Coronary artery (tissue), 2 donors: ENCODE data around the gene EMILIN2.

Experiments
- DNase-seq: peaks from one replicate; pipeline ENCODE4 v3.0.0-alpha.2; 2017; ENCODE audit warnings: low spot score
- H3K27ac ChIP-seq, 2 donors: fragments of 200-600 bp; sonication (generic); one replicate each; pipeline ENCODE4 v1.5.1; 2016 to 2019
- H3K4me3 ChIP-seq: fragments of 200-600 bp; sonication (generic); 2 replicates; pipeline ENCODE4 v1.5.1; 2016; ENCODE audit warnings: mild to moderate bottlenecking, moderate library complexity
- TF ChIP-seq, protein P1 (sequence below): fragments of 200-600 bp; sonication (generic); IDR thresholded peaks from one replicate; pipeline ENCODE4 v1.5.1; 2019; ENCODE audit warnings: antibody characterized with exemption

Gene EMILIN2

DNA sequence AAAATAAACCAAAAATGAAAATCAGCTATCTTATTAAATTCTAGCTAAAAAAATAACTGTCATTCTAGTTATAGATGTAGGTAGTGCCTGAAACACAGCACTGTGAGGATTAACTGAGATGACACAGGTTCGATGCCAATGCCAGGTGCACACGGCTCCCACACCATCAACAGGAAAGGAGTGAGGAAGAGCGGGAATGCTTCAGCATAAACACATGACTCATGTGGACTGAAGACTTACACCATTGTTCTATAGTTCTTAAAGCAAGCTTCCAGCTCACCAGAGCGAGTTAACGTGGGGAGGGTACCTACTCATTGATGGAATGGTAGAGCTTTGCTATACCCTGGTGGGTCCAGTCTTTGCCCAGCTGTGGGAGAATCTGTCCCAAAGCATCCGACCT lies 76.7 kb downstream of the EMILIN2 start:
- TF ChIP-seq, protein P1, sequence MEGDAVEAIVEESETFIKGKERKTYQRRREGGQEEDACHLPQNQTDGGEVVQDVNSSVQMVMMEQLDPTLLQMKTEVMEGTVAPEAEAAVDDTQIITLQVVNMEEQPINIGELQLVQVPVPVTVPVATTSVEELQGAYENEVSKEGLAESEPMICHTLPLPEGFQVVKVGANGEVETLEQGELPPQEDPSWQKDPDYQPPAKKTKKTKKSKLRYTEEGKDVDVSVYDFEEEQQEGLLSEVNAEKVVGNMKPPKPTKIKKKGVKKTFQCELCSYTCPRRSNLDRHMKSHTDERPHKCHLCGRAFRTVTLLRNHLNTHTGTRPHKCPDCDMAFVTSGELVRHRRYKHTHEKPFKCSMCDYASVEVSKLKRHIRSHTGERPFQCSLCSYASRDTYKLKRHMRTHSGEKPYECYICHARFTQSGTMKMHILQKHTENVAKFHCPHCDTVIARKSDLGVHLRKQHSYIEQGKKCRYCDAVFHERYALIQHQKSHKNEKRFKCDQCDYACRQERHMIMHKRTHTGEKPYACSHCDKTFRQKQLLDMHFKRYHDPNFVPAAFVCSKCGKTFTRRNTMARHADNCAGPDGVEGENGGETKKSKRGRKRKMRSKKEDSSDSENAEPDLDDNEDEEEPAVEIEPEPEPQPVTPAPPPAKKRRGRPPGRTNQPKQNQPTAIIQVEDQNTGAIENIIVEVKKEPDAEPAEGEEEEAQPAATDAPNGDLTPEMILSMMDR = no peak
- no peak overlapping the region for H3K4me3 ChIP-seq
- no peak overlapping the region for H3K27ac ChIP-seq
- no peak for DNase-seq

DNA sequence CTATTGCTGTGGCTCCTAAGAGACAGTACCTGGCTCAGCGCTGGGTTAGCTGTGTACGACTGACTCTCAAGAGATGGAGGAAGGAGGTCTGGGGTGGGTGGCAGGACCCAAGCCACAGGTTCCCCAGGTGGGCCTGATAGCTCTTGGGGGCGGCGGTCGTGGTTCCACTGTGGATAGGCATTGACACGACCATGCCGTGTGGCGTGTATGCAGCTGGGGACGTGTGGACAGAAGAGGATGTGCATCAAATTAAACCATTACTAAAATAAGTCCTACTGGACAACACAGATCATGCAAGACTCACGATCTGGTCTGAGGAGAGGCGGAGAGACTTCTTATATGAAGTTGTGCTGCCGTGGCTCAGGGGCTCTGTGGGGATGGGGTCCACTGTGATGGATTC lies 78.1 kb downstream of the EMILIN2 start:
- TF ChIP-seq, protein P1 = no peak
- no peak overlapping the region for H3K4me3 ChIP-seq
- DNase-seq = peak; percentile 47
- H3K27ac ChIP-seq = no peak overlapping the region

DNA sequence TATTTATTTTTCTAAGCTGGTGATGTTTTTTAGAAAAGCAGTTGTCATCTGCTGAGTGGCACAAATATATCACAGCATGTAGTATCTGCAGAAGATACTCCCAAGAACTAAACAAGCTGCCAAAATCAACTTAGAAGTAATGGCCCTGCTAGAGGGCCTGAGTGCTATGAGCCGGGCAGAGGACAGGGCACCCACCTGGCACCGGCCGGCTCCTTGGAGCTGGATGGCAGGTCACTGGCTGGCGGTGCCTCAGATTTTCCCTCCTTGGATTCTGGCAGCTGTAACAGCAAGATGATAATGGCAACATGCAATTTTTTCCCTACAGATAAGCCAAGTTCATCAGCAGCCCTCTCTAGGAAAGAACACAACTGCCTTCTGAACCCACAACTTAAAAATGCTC lies 79.7 kb downstream of the EMILIN2 start:
- TF ChIP-seq, protein P1 = no peak
- no peak for DNase-seq
- Histone ChIP-seq H3K4me3 (no peak overlapping the region), H3K27ac (no peak overlapping the region)

DNA sequence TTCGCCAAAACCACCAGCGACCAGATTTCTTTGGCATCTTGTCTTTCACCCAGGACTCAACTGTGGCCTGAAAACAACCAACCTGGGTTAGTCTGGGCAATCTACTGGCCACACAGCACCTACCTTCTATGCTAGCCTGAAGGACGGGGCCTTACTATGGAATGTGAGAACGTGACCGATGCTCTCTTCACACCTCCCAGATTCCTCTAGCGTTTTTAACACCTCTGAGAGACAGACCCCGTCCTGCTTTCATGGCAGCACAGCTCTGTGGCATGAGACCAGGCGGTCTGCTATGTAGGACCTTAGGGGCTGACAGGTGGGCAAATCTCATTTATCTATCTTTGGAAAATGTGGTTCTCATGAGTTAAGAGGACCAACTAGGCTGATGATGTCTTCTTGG lies 80.9 kb downstream of the EMILIN2 start:
- no peak overlapping the region for H3K4me3 ChIP-seq
- H3K27ac ChIP-seq = no peak overlapping the region
- TF ChIP-seq, protein P1 = no peak
- no peak for DNase-seq

DNA sequence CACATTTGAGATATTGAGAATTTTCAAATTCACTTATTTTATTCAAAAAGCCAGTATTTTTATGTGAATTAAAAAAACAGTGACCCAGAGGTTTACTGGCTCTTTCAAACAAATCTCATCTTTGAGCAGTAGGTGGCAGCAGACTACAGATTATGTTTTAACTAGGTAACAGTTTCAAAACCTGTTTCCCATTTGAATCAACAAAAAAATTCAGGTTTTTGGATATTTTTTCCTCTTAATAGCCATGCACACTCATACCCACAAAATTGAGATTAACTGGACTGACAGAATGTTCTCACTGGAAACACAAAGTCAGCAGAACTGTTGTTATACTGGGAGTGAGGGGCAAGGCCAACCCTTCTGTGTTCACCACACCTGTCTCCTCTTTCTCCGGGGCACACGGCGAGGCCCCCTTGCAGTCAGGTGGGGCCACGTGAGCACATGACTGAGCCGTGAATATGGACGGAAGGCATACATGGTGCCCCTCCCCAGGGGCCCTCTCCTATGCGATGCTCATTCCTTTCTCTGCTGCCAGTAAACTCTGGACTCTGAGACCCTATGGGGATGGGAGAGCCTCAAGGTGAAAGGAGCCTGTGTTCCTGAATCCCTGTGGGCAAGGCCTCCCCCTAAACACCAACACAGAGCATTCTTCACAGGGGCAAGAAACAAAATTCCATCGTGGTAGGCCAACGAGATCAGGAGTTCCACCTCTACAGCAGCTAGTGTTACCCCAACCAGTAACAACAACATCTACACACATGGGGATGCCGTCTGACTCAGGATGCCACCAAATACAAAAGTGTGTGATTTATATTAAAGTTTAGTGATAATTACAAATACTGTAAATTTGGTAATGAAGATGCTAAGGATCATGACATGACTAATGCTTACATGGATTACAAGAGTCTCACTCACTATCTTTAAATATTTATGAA lies 85.7 kb downstream of the EMILIN2 start:
- no peak for DNase-seq

DNA sequence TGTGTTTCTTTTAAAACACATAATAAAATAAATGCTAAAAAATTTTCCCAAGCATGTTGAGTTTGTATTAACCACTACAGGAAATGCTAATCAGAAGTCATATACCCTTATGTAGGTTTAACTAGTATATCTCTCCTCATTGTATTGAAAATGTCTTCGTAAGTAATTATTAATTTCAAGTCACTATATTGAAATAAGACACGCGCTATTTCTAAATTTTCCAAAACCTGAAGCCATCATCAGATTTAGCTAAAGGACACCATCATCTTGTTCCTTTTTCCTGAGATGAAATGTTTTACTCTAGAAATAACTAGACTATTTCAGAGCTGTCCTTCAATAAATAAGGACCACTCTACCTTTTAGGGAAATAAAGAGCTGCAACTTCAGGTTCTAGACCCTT lies 87.2 kb downstream of the EMILIN2 start:
- DNase-seq = no peak
- Histone ChIP-seq H3K4me3 (no peak overlapping the region), H3K27ac (no peak overlapping the region)
- TF ChIP-seq, protein P1 = no peak

More for the DNA sequence above, 85.7 kb downstream of the EMILIN2 start:
- no peak overlapping the region for H3K4me3 ChIP-seq
- H3K27ac ChIP-seq = no peak overlapping the region
- TF ChIP-seq, protein P1 = peak; percentile 64
